CD4-positive, alpha-beta T cell (primary cell): Measurements from ENCODE around the gene PIP5K1B. TPM values are rescaled to one million over a fixed set of nuclear protein-coding genes. Genes with fewer than 3 reads are reported as not detected.
"Not testable (repeated sequence)": the region's sequence is repeated elsewhere in the genome, so short reads cannot be mapped to it uniquely, and the experiment has no call there.

Experiments
- ATAC-seq: fragments of 200-7000 bp; cut with Tn5 transposase; one replicate; pipeline ENCODE4 v1.10.0; 2022; ENCODE audit warnings: mild to moderate bottlenecking; ENCODE audit not compliant: poor library complexity
- CTCF ChIA-PET: fragments of 350-600 bp; sonication (Branson Sonifier 250); formaldehyde crosslinking; loops from one replicate; lab custom pipeline; 2021; ENCODE audit warnings: antibody characterized with exemption, inconsistent platforms; lab: Charles Lee
- POLR2A ChIA-PET: fragments of 350-600 bp; sonication (Branson Sonifier 250); formaldehyde crosslinking; loops from one replicate; lab custom pipeline; 2021; ENCODE audit warnings: antibody characterized with exemption, inconsistent platforms; lab: Charles Lee
- DNase-seq, 14 experiments: peaks; one replicate each; pipeline ENCODE4 v3.0.0-alpha.2; 2013 to 2020; ENCODE audit warnings: mixed read lengths in 2 of 14
- H3K27ac ChIP-seq, 2 donors: one replicate each; pipeline versions ENCODE4 v1.5.1 to v1.7.0; 2013; ENCODE audit warnings: low read length in 2 of 2, low read depth in 1 of 2, mild to moderate bottlenecking in 1 of 2
- H3K27me3 ChIP-seq, 2 experiments: 1 replicate in 1 of 2; 2 replicates in 1 of 2; pipeline versions ENCODE4 v1.6.1 to v1.7.0; 2013; ENCODE audit warnings: low read length in 2 of 2, control low read depth in 1 of 2, mild to moderate bottlenecking in 1 of 2, moderate library complexity in 1 of 2; ENCODE audit not compliant: insufficient read depth in 2 of 2, control insufficient read depth in 1 of 2
- H3K36me3 ChIP-seq: one replicate; pipeline ENCODE4 v1.6.1; 2013; ENCODE audit warnings: low read length, control low read depth; ENCODE audit not compliant: insufficient read depth
- H3K4me1 ChIP-seq: one replicate; pipeline ENCODE4 v1.6.1; 2013; ENCODE audit warnings: low read length, control low read depth; ENCODE audit not compliant: insufficient read depth
- H3K4me3 ChIP-seq: one replicate; pipeline ENCODE4 v1.5.1; 2013; ENCODE audit warnings: mild to moderate bottlenecking, low read length, moderate library complexity
- H3K9me3 ChIP-seq, 2 experiments: 1 replicate in 1 of 2; 2 replicates in 1 of 2; pipeline versions ENCODE4 v1.6.1 to v1.7.0; 2013; ENCODE audit warnings: low read length in 2 of 2, mild to moderate bottlenecking in 2 of 2, control low read depth in 1 of 2, moderate library complexity in 1 of 2; ENCODE audit not compliant: control insufficient read depth in 1 of 2, insufficient read depth in 1 of 2
- H3K27ac Mint-ChIP-seq: one replicate; pipeline ENCODE4 v1.8.0; 2020; ENCODE audit warnings: mixed read lengths
- H3K27me3 Mint-ChIP-seq: one replicate; pipeline ENCODE4 v1.8.0; 2021; ENCODE audit warnings: mixed read lengths
- H3K36me3 Mint-ChIP-seq: one replicate; pipeline ENCODE4 v1.8.0; 2021; ENCODE audit warnings: low read depth, mixed read lengths
- H3K4me1 Mint-ChIP-seq: one replicate; pipeline ENCODE4 v1.8.0; 2021; ENCODE audit warnings: low read depth, mixed read lengths
- H3K4me3 Mint-ChIP-seq: one replicate; pipeline ENCODE4 v1.8.0; 2020; ENCODE audit warnings: mild to moderate bottlenecking, mixed read lengths
- H3K9me3 Mint-ChIP-seq: one replicate; pipeline ENCODE4 v1.8.0; 2020; ENCODE audit warnings: mixed read lengths
- CTCF ChIP-seq: fragments of 200-600 bp; IDR thresholded peaks from one replicate; pipeline ENCODE4 v1.8.0; 2022; ENCODE audit warnings: antibody characterized with exemption, mild to moderate bottlenecking
- intact Hi-C, 2 experiments: fragments of 100-400 bp; cut with DNase I in 1 of 2; cut with micrococcal nuclease in 1 of 2; formaldehyde crosslinking; loops; one replicate each; pipeline versions ENCODE4 v1.15.1 to v1.9.0; 2023 to 2025; cut with DNase I, micrococcal nuclease
- total RNA-seq, 174 experiments: library from RNA in 2 of 174; stranded (reverse) in 2 of 174; gene quantifications; one replicate each; pipeline ENCODE4 v1.2.3 and lab custom pipeline; 2021 to 2026

Gene PIP5K1B
- total RNA-seq, 2 experiments from 2014 or later = not detected

GRCh38 chr9:68981789-68982188 is 276.7 kb downstream of the PIP5K1B start:
- H3K36me3 ChIP-seq = no peaks in the 10 kb centered on the region
- no peak overlapping the region for H3K27ac ChIP-seq
- TF ChIP-seq CTCF = no peak
- no peak overlapping the region for H3K4me3 ChIP-seq
- ATAC-seq (no peak), DNase-seq (no peak)
- H3K4me1 ChIP-seq = peaks cover 15% of the 10 kb centered on the region
- no peaks in the 10 kb centered on the region for H3K9me3 ChIP-seq
- Mint-ChIP-seq H3K27me3 (no peaks in the 10 kb centered on the region), H3K36me3 (no peaks in the 10 kb centered on the region), H3K4me1 (peaks cover 6% of the 10 kb centered on the region), H3K9me3 (no peaks in the 10 kb centered on the region), H3K4me3 (no peak overlapping the region), H3K27ac (no peak overlapping the region)
- intact Hi-C loops = no loop called here
- POLR2A ChIA-PET = no interaction called here
- CTCF ChIA-PET = no interaction called here
- H3K27me3 ChIP-seq = no peaks in the 10 kb centered on the region

DNA sequence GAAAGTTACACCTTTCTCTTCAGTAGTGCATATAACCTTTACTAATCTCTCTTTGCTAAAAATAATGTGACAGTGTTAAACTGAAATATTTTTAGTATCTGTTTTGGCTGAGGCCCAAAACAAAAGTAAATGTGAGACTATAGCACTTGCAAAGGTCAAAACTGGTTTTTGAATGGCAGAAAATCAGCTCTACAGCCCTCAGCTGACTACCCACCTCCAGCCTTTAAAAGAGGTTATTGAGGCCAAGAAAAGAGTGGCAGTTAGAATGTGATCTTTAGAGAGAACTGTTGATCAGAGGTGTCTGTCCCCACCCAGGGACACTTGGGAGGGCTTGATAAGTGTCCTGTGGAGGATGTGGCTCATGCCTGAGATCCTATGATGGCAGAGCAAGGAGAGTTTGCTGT is 278.0 kb downstream of the PIP5K1B start:
- TF ChIP-seq CTCF = no peak
- Histone ChIP-seq H3K36me3 (no peaks in the 10 kb centered on the region), H3K27me3 (no peaks in the 10 kb centered on the region), H3K4me1 (peaks cover 15% of the 10 kb centered on the region), H3K9me3 (no peaks in the 10 kb centered on the region), H3K4me3 (no peak overlapping the region), H3K27ac (no peak overlapping the region)
- Mint-ChIP-seq H3K4me3 (no peak overlapping the region), H3K27ac (no peak overlapping the region), H3K27me3 (no peaks in the 10 kb centered on the region), H3K36me3 (no peaks in the 10 kb centered on the region), H3K4me1 (peaks cover 6% of the 10 kb centered on the region), H3K9me3 (no peaks in the 10 kb centered on the region)
- ChIA-PET POLR2A (no interaction called here), CTCF (no interaction called here)
- DNase-seq (no peak), ATAC-seq (no peak)
- intact Hi-C loops = no loop called here

DNA sequence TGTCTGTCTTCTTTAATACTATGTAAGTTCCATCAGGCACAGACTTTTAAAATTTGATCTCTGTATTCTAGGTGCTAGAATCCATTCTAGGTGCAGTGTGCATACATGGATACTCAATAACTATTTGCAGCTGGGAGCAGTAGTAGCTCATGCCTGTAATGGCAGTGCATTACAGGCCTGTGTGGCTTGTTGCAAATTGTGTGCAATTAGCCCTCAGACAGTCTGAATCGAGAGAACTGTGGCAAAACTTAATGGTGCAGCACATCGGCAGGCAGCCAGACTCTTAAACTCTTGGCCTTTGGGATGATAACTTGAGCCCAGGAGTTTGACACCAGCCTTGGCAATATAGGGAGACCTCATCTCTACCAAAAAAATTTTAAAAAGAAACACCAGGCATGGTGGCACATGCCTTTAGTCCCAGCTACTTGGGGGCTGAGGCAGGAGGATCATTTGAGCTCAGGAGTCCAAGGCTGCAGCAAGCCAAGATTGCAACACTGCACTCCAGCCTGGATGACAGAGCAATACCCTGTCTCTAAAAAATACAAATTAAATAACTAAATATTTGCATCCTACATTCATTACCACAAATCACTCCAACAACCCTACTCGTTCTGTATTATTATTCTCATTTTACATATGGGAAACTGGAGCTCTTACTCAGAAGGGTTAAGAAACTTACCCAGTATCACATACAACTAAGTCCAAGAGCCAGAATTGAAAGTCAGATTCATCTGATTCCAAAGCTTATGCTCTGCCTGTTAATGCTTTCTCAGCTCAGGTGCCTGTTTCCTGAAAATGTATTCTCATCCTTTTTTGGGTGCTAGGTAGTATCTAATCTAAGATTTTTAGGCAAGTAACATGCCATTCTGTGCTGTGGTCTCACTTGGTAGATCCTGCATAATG is 278.7 kb downstream of the PIP5K1B start:
- no peak overlapping the region for H3K4me3 Mint-ChIP-seq
- ChIA-PET CTCF (no interaction called here), POLR2A (no interaction called here)
- no peaks in the 10 kb centered on the region for H3K27me3 Mint-ChIP-seq
- Histone ChIP-seq H3K36me3 (no peaks in the 10 kb centered on the region), H3K4me3 (no peak overlapping the region), H3K9me3 (no peaks in the 10 kb centered on the region), H3K27ac (no peak overlapping the region), H3K27me3 (no peaks in the 10 kb centered on the region), H3K4me1 (peaks cover 15% of the 10 kb centered on the region)
- DNase-seq (no peak), ATAC-seq (no peak)
- no peak for TF ChIP-seq CTCF
- no peak overlapping the region for H3K27ac Mint-ChIP-seq
- H3K9me3 Mint-ChIP-seq = no peaks in the 10 kb centered on the region
- intact Hi-C loops = no loop called here
- no peaks in the 10 kb centered on the region for H3K36me3 Mint-ChIP-seq
- peaks cover 6% of the 10 kb centered on the region for H3K4me1 Mint-ChIP-seq

DNA sequence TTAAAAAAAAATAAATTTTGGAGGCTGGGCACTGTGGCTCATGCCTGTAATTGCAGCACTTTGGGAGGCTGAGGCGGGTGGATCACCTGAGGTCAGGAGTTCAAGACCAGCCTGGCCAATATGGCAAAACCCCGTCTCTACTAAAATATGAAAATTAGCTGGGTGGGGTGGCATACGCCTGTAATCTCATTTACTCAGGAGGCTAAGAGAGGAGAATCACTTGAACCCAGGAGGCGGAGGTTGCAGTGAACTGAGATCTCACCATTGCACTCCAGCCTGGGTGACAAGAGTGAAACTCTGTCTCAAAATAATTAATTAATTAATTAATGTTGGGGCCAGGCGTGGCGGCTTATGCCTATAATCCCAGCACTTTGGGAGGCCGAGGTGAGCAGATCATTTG is 281.9 kb downstream of the PIP5K1B start:
- H3K4me1 Mint-ChIP-seq, H3K9me3 Mint-ChIP-seq, intact Hi-C loops, H3K9me3 ChIP-seq, H3K4me1 ChIP-seq, H3K27me3 Mint-ChIP-seq, CTCF ChIA-PET, H3K4me3 ChIP-seq, H3K36me3 ChIP-seq, H3K27me3 ChIP-seq, H3K4me3 Mint-ChIP-seq, ATAC-seq, H3K27ac ChIP-seq, H3K27ac Mint-ChIP-seq, POLR2A ChIA-PET, H3K36me3 Mint-ChIP-seq, DNase-seq: not testable (repeated sequence)
